ENCODE data around the gene TMEM259.

DNA sequence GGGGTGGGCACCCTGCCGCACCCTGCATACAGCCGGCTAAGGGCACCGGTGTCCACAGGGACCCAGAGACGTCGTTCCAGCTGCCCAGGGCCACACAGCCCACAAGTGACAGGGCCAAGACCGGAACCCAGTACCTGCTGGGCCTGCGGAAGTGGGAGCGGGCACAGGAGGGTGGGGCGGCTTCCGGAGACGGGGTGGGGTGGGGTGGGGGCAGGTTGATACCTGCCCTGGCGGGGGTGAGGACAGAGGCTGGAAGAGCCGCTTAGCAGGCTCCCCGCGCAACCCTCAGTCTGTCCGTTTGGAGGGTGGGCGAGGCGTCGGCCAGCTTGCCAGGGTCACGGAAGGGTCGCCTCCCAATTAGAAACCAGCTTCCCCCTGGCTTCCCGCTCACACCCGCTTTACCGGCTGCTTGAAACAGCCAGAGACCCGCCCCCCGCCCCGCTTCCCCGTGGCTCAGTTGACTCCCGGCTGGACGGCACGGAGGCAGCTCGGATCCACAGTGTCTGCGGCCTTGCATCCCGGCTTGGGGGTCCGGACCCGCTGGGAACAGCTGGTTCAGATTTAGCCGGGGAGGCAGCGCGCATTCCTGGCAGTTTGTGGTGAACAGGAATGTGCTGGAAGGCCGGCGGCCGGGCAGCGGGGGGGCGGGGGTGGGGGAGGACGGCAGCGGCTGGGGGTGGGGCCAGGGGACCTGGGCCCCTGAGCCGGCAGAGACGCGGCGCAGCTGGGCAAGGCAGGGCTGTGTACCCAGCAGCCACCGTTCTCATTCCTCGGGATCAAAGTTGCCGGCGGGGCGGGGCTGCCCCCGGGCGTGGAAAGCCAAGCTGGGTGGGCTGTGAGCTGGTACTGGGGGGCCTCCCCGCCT, 7.4 kb upstream of the TMEM259 start:
- no peak for TF ChIP-seq CTCF (IDR thresholded peaks at IDR 0.05)
- TF ChIP-seq EP300 (IDR thresholded peaks at IDR 0.05) = no peak
